ENCODE measurements around the gene GREM2. TPM values are rescaled to one million over a fixed set of nuclear protein-coding genes. Genes with fewer than 3 reads are reported as not detected.

GREM2 gene
- total and polyA plus RNA-seq, 2 of the 4 experiments (the other 2 are of a cell fraction), result 3.0 to 14.2 TPM

DNA sequence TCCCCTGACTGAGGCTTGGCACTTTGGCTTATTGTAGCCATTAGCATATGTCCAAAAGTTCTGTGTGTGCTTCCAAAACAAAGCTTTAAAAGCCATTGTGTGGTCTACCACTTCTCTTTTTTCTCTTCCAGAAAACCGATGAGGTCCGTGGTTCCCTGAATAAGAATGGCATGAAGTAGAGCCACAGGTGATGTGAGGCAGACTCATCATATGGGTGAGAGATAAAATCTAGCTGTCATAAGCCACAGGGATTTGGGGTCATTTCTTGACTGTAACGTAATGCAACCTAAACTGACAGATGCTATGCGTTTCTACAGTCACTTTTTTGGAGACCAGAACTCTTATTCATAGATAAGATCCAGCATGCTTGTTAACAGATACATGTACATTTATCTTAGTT is 7.0 kb upstream of the GREM2 start:
- H3K9me1 ChIP-seq (ENCODE audit: insufficient read depth, low read length), result no peaks in the 10 kb centered on the region; the same call in 1 of the 2 replicates
- H3K18ac ChIP-seq (ENCODE audit: low read depth, low read length), result no peak overlapping the region
- H2AK5ac ChIP-seq (ENCODE audit: low read depth, low read length), result no peak overlapping the region
- no peaks in the 10 kb centered on the region for H3K36me3 ChIP-seq (ENCODE audit: control insufficient read depth, insufficient read depth, low read length)
- ATAC-seq (ENCODE audit: low read depth) (no peak), DNase-seq (no peak)
- H3K9ac ChIP-seq (ENCODE audit: low read depth, low read length), result no peak overlapping the region
- H3K27ac ChIP-seq (ENCODE audit: insufficient read depth, low read length), result no peak overlapping the region
- no peaks in the 10 kb centered on the region for H3K79me1 ChIP-seq (ENCODE audit: low read depth in 1 of 2, low read length in 2 of 2)
- no peak overlapping the region for H4K5ac ChIP-seq (ENCODE audit: low read depth, low read length)
- POLR2A ChIA-PET (ENCODE audit: unreplicated experiment), result no interaction called here
- H3K4me1 ChIP-seq (ENCODE audit: control insufficient read depth, insufficient read depth, low read length), result peaks cover 1% of the 10 kb centered on the region
- BruUV-seq (replicated peaks), result no TSS peak
- H4K8ac ChIP-seq (ENCODE audit: low read depth in 2 of 2, low read length in 2 of 2), result no peak overlapping the region
- in situ Hi-C loops (cut with MboI; ENCODE audit: low sequenced_read_pairs) (no loop called here), intact Hi-C loops (cut with micrococcal nuclease) (no loop called here), dilution Hi-C loops (cut with HindIII; ENCODE audit: low sequenced_read_pairs, unreplicated experiment) (no loop called here)
- H4K20me1 ChIP-seq (ENCODE audit: insufficient read depth, low read length), result no peaks in the 10 kb centered on the region
- H2BK5ac ChIP-seq (ENCODE audit: low read depth, low read length, poor library complexity, severe bottlenecking), result no peak overlapping the region
- H3K4me3 ChIP-seq (ENCODE audit: insufficient read depth, low read depth, low read length), result no peak overlapping the region
- WGBS, 2 experiments (ENCODE audit: extremely low coverage in 2 of 2, insufficient read length in 1 of 2), result no CpG with 5 or more reads among the region's 4 CpGs
- no peak overlapping the region for H2BK120ac ChIP-seq (ENCODE audit: low read depth, low read length)
- no peak overlapping the region for H2AFZ ChIP-seq (replicated peaks; ENCODE audit: low read length, poor library complexity)
- no peaks in the 10 kb centered on the region for H3K9me3 ChIP-seq (ENCODE audit: control insufficient read depth, insufficient read depth, low read length)
- H3K27me3 ChIP-seq (ENCODE audit: control insufficient read depth, insufficient read depth, low read length), result no peaks in the 10 kb centered on the region
- no peak overlapping the region for H3K56ac ChIP-seq (ENCODE audit: extremely low read depth, insufficient read depth, low read length)
- H3K4me2 ChIP-seq (ENCODE audit: low read depth, low read length), result no peak overlapping the region
- no peak overlapping the region for H3K4ac ChIP-seq (ENCODE audit: low read depth, low read length)
- no peak overlapping the region for H2AK9ac ChIP-seq (replicated peaks; ENCODE audit: low read depth, low read length, poor library complexity)
- H3K14ac ChIP-seq (replicated peaks; ENCODE audit: low read depth, low read length), result no peak overlapping the region
- H2BK20ac ChIP-seq (ENCODE audit: low read depth, low read length), result no peak overlapping the region
- no peak overlapping the region for H3K23ac ChIP-seq (ENCODE audit: low read depth, low read length)
- H4K91ac ChIP-seq (ENCODE audit: insufficient read depth, low read depth, low read length), result no peak overlapping the region
- no peak overlapping the region for H2BK15ac ChIP-seq (ENCODE audit: low read depth, low read length)
- TF ChIP-seq, protein P1, sequence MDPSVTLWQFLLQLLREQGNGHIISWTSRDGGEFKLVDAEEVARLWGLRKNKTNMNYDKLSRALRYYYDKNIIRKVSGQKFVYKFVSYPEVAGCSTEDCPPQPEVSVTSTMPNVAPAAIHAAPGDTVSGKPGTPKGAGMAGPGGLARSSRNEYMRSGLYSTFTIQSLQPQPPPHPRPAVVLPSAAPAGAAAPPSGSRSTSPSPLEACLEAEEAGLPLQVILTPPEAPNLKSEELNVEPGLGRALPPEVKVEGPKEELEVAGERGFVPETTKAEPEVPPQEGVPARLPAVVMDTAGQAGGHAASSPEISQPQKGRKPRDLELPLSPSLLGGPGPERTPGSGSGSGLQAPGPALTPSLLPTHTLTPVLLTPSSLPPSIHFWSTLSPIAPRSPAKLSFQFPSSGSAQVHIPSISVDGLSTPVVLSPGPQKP (IDR thresholded peaks at IDR 0.05; ENCODE audit: borderline replicate concordance, low read depth, low read length), result no peak
- no peak for TF ChIP-seq CTCF (conservative IDR thresholded peaks at IDR 0.05; ENCODE audit: low read depth, low read length)
- no peak for TF ChIP-seq CHD1 (IDR thresholded peaks at IDR 0.05; ENCODE audit: low read depth, low read length)
- TF ChIP-seq SMC3 (IDR thresholded peaks at IDR 0.05; ENCODE audit: low read depth, low read length), result no peak
- TF ChIP-seq NFE2L2 (IDR thresholded peaks at IDR 0.05; ENCODE audit: low read depth, low read length), result no peak
- no peak for TF ChIP-seq BHLHE40 (IDR thresholded peaks at IDR 0.05; ENCODE audit: low read depth, low read length)
- TF ChIP-seq RFX5 (IDR thresholded peaks at IDR 0.05; ENCODE audit: low read depth, low read length), result no peak
- no peak for TF ChIP-seq POLR2A (IDR thresholded peaks at IDR 0.05; ENCODE audit: low read depth, low read length)
- TF ChIP-seq CEBPB (IDR thresholded peaks at IDR 0.05; ENCODE audit: low read depth, low read length), result no peak
- TF ChIP-seq, protein P2, sequence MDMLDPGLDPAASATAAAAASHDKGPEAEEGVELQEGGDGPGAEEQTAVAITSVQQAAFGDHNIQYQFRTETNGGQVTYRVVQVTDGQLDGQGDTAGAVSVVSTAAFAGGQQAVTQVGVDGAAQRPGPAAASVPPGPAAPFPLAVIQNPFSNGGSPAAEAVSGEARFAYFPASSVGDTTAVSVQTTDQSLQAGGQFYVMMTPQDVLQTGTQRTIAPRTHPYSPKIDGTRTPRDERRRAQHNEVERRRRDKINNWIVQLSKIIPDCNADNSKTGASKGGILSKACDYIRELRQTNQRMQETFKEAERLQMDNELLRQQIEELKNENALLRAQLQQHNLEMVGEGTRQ (IDR thresholded peaks at IDR 0.05; ENCODE audit: low read depth, low read length), result no peak
- TF ChIP-seq RCOR1 (IDR thresholded peaks at IDR 0.05; ENCODE audit: insufficient replicate concordance, low read length), result no peak
- TF ChIP-seq FOS (IDR thresholded peaks at IDR 0.05; ENCODE audit: low read depth, low read length), result no peak
- CTCF ChIA-PET, result no interaction called here

Data from IMR-90 (cell line).